Measurements from ENCODE around the gene C1orf116. TPM values are rescaled to one million over a fixed set of nuclear protein-coding genes. Genes with fewer than 3 reads are reported as not detected.
A peak's percentile ranks its signal among the peaks of the same experiment; 100 is the strongest.

Gene C1orf116
- total RNA-seq, 4 donors from 2014 or later = 40.6 to 95.8 (median 77.6) TPM

- Histone ChIP-seq H3K27me3 (no peaks in the 10 kb centered on the region), H3K27ac (peak within 1 kb of the TSS; percentile 80), H3K36me3 (peaks cover 19% of the 10 kb centered on the region), H3K4me3 (peak within 1 kb of the TSS; percentile 74), H3K4me1 (peaks cover 64% of the 10 kb centered on the region), H3K9me3 (no peaks in the 10 kb centered on the region)
- no peak for DNase-seq (ENCODE audit: low spot score in 2 of 2)
- 37% methylated on average over 15 of the region's 15 CpGs for whole genome bisulfite sequencing
- TF ChIP-seq POLR2A (IDR thresholded peaks at IDR 0.05) (no peak), EP300 (IDR thresholded peaks at IDR 0.05) (no peak), CTCF (IDR thresholded peaks at IDR 0.05) (no peak), POLR2AphosphoS5 (IDR thresholded peaks at IDR 0.05) (no peak)
These were observed 18.8 kb upstream of the C1orf116 start, which contains the start of gene YOD1 for GRCh38 chr1:207051191-207051943. Gene YOD1, minus strand, starts transcription at chr1:207051208. Its CDS starts 178 bp downstream, at chr1:207051030.

GRCh38 chr1:207050480-207051190, 18.1 kb upstream of the C1orf116 start:
- peak; percentile 95 to 96 for DNase-seq (ENCODE audit: low spot score in 2 of 2)
- peak overlapping the region; percentile 80 for H3K27ac ChIP-seq
- no peaks in the 10 kb centered on the region for H3K27me3 ChIP-seq
- TF ChIP-seq POLR2AphosphoS5 (IDR thresholded peaks at IDR 0.05) (peak in 1 of 3 donors; percentile 45), POLR2A (IDR thresholded peaks at IDR 0.05) (peak in 1 of 2 donors; percentile 49), EP300 (IDR thresholded peaks at IDR 0.05) (no peak), CTCF (IDR thresholded peaks at IDR 0.05) (no peak)
- WGBS = under 1% methylated on average over 44 of the region's 47 CpGs
- H3K4me3 ChIP-seq = peak overlapping the region; percentile 74
- peaks cover 70% of the 10 kb centered on the region for H3K4me1 ChIP-seq
- no peaks in the 10 kb centered on the region for H3K9me3 ChIP-seq
- peaks cover 19% of the 10 kb centered on the region for H3K36me3 ChIP-seq

- TF ChIP-seq CTCF (IDR thresholded peaks at IDR 0.05) = peak; percentile 70 to 80
- no peak for TF ChIP-seq POLR2AphosphoS5 (IDR thresholded peaks at IDR 0.05)
- no peaks in the 10 kb centered on the region for H3K27me3 ChIP-seq
- no peaks in the 10 kb centered on the region for H3K9me3 ChIP-seq
- H3K4me1 ChIP-seq = peaks cover 75% of the 10 kb centered on the region
- peaks cover 19% of the 10 kb centered on the region for H3K36me3 ChIP-seq
- no peak for DNase-seq (ENCODE audit: low spot score in 2 of 2)
- peak overlapping the region; percentile 74 for H3K4me3 ChIP-seq
- peak overlapping the region; percentile 80 for H3K27ac ChIP-seq
- WGBS = 1% methylated on average over 6 of the region's 6 CpGs
These were observed 17.4 kb upstream of the C1orf116 start for GRCh38 chr1:207049974-207050391.

DNA sequence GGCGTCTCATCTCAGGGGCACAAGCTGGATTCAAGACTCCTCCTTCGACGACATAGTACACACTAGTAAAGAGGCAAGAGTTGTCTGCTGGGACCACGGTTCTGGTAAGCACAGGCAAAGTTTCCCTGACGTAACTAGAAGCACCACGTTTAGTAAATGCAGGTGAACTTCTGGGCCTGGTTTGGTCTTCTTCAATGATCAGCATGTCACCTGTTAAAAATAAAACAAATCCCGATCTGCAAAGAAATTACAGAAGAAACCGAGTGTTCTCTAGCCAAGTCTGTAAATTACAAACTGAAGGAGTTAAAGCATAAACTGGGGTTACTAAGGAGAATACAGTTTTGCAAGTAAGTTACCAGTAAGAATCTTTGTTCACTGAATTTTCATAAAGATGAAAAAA, 17.0 kb upstream of the C1orf116 start:
- no peaks in the 10 kb centered on the region for H3K27me3 ChIP-seq
- peak overlapping the region; percentile 74 for H3K4me3 ChIP-seq
- peaks cover 71% of the 10 kb centered on the region for H3K4me1 ChIP-seq
- no peak overlapping the region for H3K27ac ChIP-seq
- 52% methylated on average over 8 of the region's 8 CpGs for WGBS
- no peak for DNase-seq (ENCODE audit: low spot score in 2 of 2)
- TF ChIP-seq EP300 (IDR thresholded peaks at IDR 0.05) = no peak
- TF ChIP-seq POLR2A (IDR thresholded peaks at IDR 0.05) = no peak
- no peak for TF ChIP-seq CTCF (IDR thresholded peaks at IDR 0.05)
- no peak for TF ChIP-seq POLR2AphosphoS5 (IDR thresholded peaks at IDR 0.05)
- no peaks in the 10 kb centered on the region for H3K9me3 ChIP-seq
- peaks cover 19% of the 10 kb centered on the region for H3K36me3 ChIP-seq

GRCh38 chr1:207049054-207049453, 16.5 kb upstream of the C1orf116 start:
- no peak overlapping the region for H3K27ac ChIP-seq
- H3K4me1 ChIP-seq = peaks cover 66% of the 10 kb centered on the region
- 81% methylated on average over 4 of the region's 4 CpGs for WGBS
- peak overlapping the region; percentile 74 for H3K4me3 ChIP-seq
- no peaks in the 10 kb centered on the region for H3K9me3 ChIP-seq
- peaks cover 19% of the 10 kb centered on the region for H3K36me3 ChIP-seq
- TF ChIP-seq EP300 (IDR thresholded peaks at IDR 0.05) (no peak), CTCF (IDR thresholded peaks at IDR 0.05) (no peak), POLR2AphosphoS5 (IDR thresholded peaks at IDR 0.05) (no peak), POLR2A (IDR thresholded peaks at IDR 0.05) (no peak)
- no peaks in the 10 kb centered on the region for H3K27me3 ChIP-seq
- DNase-seq (ENCODE audit: low spot score in 2 of 2) = no peak

Measured in suprapubic skin (tissue), 4 donors.